ENCODE measurements around the gene GSTK1.

- TF ChIP-seq, protein P1, sequence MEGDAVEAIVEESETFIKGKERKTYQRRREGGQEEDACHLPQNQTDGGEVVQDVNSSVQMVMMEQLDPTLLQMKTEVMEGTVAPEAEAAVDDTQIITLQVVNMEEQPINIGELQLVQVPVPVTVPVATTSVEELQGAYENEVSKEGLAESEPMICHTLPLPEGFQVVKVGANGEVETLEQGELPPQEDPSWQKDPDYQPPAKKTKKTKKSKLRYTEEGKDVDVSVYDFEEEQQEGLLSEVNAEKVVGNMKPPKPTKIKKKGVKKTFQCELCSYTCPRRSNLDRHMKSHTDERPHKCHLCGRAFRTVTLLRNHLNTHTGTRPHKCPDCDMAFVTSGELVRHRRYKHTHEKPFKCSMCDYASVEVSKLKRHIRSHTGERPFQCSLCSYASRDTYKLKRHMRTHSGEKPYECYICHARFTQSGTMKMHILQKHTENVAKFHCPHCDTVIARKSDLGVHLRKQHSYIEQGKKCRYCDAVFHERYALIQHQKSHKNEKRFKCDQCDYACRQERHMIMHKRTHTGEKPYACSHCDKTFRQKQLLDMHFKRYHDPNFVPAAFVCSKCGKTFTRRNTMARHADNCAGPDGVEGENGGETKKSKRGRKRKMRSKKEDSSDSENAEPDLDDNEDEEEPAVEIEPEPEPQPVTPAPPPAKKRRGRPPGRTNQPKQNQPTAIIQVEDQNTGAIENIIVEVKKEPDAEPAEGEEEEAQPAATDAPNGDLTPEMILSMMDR (IDR thresholded peaks at IDR 0.05), result no peak
- TF ChIP-seq POLR2A (IDR thresholded peaks at IDR 0.05), result no peak
Observed at GRCh38 chr7:143227806-143228205, 35.4 kb upstream of the GSTK1 start.

Data from uterus (tissue), 2 donors.